ENCODE data around the gene ABHD17B. TPM values are rescaled to one million over a fixed set of nuclear protein-coding genes. Genes with fewer than 3 reads are reported as not detected.

Gene ABHD17B
- total RNA-seq, 2 experiments from 2014 or later, result 31.0 to 47.7 TPM

DNA sequence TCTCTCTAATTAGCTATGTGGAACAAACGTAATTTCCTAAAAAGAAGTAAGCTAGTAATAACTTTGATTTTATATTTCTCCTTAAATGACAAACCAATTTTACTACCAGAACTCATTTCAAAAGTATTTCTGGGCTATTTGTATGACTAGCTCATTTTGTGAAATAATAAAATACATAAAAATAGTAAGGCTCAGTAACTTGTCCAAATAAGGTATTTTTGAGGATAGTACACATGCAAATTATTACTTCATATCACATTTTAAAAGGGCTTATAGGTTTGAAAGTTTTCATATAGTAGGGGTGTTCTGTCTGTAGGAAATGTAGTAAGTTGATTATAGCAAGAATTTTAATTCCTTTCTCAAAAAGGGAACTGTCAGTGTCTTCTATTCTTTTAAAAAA lies 26.9 kb upstream of the ABHD17B start:
- BruUV-seq (replicated peaks), result no TSS peak
- Histone ChIP-seq H3K36me3 (ENCODE audit: insufficient read depth, low read length) (no peaks in the 10 kb centered on the region), H3K9me2 (ENCODE audit: insufficient read depth, low read length) (no peaks in the 10 kb centered on the region), H2AFZ (ENCODE audit: low read length) (no peak overlapping the region), H3K4me1 (ENCODE audit: insufficient read depth, low read length, poor library complexity, severe bottlenecking) (no peaks in the 10 kb centered on the region), H3K4me2 (ENCODE audit: low read length) (no peak overlapping the region), H3K9me3 (ENCODE audit: low read length) (no peaks in the 10 kb centered on the region), H3K4me3 (ENCODE audit: low read depth, low read length, poor library complexity, severe bottlenecking) (no peak overlapping the region), H4K20me1 (ENCODE audit: insufficient read depth, low read length) (no peaks in the 10 kb centered on the region), H3K27ac (ENCODE audit: low read depth, low read length, poor library complexity, severe bottlenecking) (no peak overlapping the region), H3K79me2 (ENCODE audit: insufficient read depth, low read depth, low read length) (peaks cover 24% of the 10 kb centered on the region; the same call in 1 of the 2 replicates)
- ChIA-PET CTCF (ENCODE audit: unreplicated experiment) (no interaction called here), POLR2A (interaction anchor here (0.7 to 2.3 kb wide), 7 partner anchors 10 to 39 kb away, joined by 3 to 9 read pairs (median 3); no protein-coding TSS in a partner anchor)
- intact Hi-C loops (cut with micrococcal nuclease; ENCODE audit: unreplicated experiment), result no loop called here
- TF ChIP-seq CTCF (conservative IDR thresholded peaks at IDR 0.05; ENCODE audit: low read length) (no peak), EZH2phosphoT487 (IDR thresholded peaks at IDR 0.05; ENCODE audit: borderline replicate concordance, low read depth, low read length) (no peak)
- no peak for DNase-seq (ENCODE audit: low spot score)

GRCh38 chr9:71937070-71937625 lies 26.2 kb upstream of the ABHD17B start:
- H3K4me1 ChIP-seq (ENCODE audit: insufficient read depth, low read length, poor library complexity, severe bottlenecking), result no peaks in the 10 kb centered on the region
- no peak for TF ChIP-seq CTCF (conservative IDR thresholded peaks at IDR 0.05; ENCODE audit: low read length)
- no peak for TF ChIP-seq EZH2phosphoT487 (IDR thresholded peaks at IDR 0.05; ENCODE audit: borderline replicate concordance, low read depth, low read length)
- no peak overlapping the region for H2AFZ ChIP-seq (ENCODE audit: low read length)
- H3K4me3 ChIP-seq (ENCODE audit: low read depth, low read length, poor library complexity, severe bottlenecking), result no peak overlapping the region
- 0 out of 2 replicates have a peak, but pooled peaks cover 3% of the 10 kb centered on the region for H4K20me1 ChIP-seq (ENCODE audit: insufficient read depth, low read length)
- H3K79me2 ChIP-seq (ENCODE audit: insufficient read depth, low read depth, low read length), result peaks cover 24% of the 10 kb centered on the region; the same call in 1 of the 2 replicates
- no peaks in the 10 kb centered on the region for H3K9me3 ChIP-seq (ENCODE audit: low read length)
- no peaks in the 10 kb centered on the region for H3K9me2 ChIP-seq (ENCODE audit: insufficient read depth, low read length)
- intact Hi-C loops (cut with micrococcal nuclease; ENCODE audit: unreplicated experiment), result no loop called here
- POLR2A ChIA-PET, result interaction anchor here (0.7 to 2.3 kb wide), 10 partner anchors 9 to 38 kb away, joined by 3 to 9 read pairs (median 3); no protein-coding TSS in a partner anchor
- DNase-seq (ENCODE audit: low spot score), result no peak
- CTCF ChIA-PET (ENCODE audit: unreplicated experiment), result no interaction called here
- no TSS peak for BruUV-seq (replicated peaks)
- no peak overlapping the region for H3K27ac ChIP-seq (ENCODE audit: low read depth, low read length, poor library complexity, severe bottlenecking)
- H3K4me2 ChIP-seq (ENCODE audit: low read length), result no peak overlapping the region
- H3K36me3 ChIP-seq (ENCODE audit: insufficient read depth, low read length), result no peaks in the 10 kb centered on the region

DNA sequence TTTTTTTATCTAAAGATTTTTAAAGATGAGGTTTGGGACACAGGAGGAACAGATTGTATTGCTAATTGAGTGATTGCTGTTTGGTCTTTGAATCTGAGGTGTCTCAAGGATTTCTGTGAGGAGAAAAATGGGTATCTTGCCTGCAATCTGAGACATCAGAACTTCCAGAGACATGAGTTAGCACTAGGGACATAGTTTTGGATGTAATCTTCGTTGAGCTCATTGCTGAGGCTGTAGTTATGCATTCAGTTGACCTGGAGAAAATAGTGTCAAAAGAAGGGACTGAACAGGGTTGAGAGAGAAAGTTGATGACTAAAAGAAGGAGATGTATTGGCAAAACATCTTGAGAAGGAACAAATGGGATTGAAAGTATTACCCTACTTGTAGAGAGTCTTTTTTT lies 25.1 kb upstream of the ABHD17B start:
- DNase-seq (ENCODE audit: low spot score), result no peak
- Histone ChIP-seq H3K27ac (ENCODE audit: low read depth, low read length, poor library complexity, severe bottlenecking) (no peak overlapping the region), H3K79me2 (ENCODE audit: insufficient read depth, low read depth, low read length) (peaks cover 24% of the 10 kb centered on the region; the same call in 1 of the 2 replicates), H4K20me1 (ENCODE audit: insufficient read depth, low read length) (0 out of 2 replicates have a peak, but pooled peaks cover 5% of the 10 kb centered on the region), H3K4me3 (ENCODE audit: low read depth, low read length, poor library complexity, severe bottlenecking) (no peak overlapping the region), H3K9me3 (ENCODE audit: low read length) (no peaks in the 10 kb centered on the region), H3K9me2 (ENCODE audit: insufficient read depth, low read length) (no peaks in the 10 kb centered on the region), H3K4me2 (ENCODE audit: low read length) (no peak overlapping the region), H3K4me1 (ENCODE audit: insufficient read depth, low read length, poor library complexity, severe bottlenecking) (no peaks in the 10 kb centered on the region), H2AFZ (ENCODE audit: low read length) (no peak overlapping the region), H3K36me3 (ENCODE audit: insufficient read depth, low read length) (no peaks in the 10 kb centered on the region)
- no TSS peak for BruUV-seq (replicated peaks)
- intact Hi-C loops (cut with micrococcal nuclease; ENCODE audit: unreplicated experiment), result no loop called here
- ChIA-PET POLR2A (interaction anchor here (0.5 to 2.3 kb wide), 7 partner anchors 8 to 269 kb away, joined by 3 to 9 read pairs (median 4); no protein-coding TSS in a partner anchor), CTCF (ENCODE audit: unreplicated experiment) (no interaction called here)
- TF ChIP-seq EZH2phosphoT487 (IDR thresholded peaks at IDR 0.05; ENCODE audit: borderline replicate concordance, low read depth, low read length) (no peak), CTCF (conservative IDR thresholded peaks at IDR 0.05; ENCODE audit: low read length) (no peak)

Data from OCI-LY7 (cell line).